A549 treated with GW870086 at 1 μM for 4 hours (cell line): Measurements from ENCODE around the gene ERCC2. TPM values are rescaled to one million over a fixed set of nuclear protein-coding genes. Genes with fewer than 3 reads are reported as not detected.

ENCODE experiments used
- total RNA-seq: library from RNA; stranded (reverse); fragments of 200-300 nt; extraction: Qiagen RNA extraction; gene quantifications from 5 replicates; pipeline ENCODE4 v1.2.3, GENCODE V29; 2022; ENCODE audit warnings: low read depth

ERCC2 gene
- 10.7 to 13.6 TPM (median 12.8 TPM) in 5 replicates for total RNA-seq

GRCh38 chr19:45370410-45371204, at the start of gene ERCC2:
TSS of gene ERCC2 (minus strand) at chr19:45370573. CDS start at chr19:45370540, 33 bp downstream.

GRCh38 chr19:45406226-45407090, 36.1 kb upstream of the ERCC2 start, which contains the start of gene POLR1G:
TSS of gene POLR1G (plus strand) at chr19:45406644. CDS start at chr19:45406697, 53 bp downstream.

DNA sequence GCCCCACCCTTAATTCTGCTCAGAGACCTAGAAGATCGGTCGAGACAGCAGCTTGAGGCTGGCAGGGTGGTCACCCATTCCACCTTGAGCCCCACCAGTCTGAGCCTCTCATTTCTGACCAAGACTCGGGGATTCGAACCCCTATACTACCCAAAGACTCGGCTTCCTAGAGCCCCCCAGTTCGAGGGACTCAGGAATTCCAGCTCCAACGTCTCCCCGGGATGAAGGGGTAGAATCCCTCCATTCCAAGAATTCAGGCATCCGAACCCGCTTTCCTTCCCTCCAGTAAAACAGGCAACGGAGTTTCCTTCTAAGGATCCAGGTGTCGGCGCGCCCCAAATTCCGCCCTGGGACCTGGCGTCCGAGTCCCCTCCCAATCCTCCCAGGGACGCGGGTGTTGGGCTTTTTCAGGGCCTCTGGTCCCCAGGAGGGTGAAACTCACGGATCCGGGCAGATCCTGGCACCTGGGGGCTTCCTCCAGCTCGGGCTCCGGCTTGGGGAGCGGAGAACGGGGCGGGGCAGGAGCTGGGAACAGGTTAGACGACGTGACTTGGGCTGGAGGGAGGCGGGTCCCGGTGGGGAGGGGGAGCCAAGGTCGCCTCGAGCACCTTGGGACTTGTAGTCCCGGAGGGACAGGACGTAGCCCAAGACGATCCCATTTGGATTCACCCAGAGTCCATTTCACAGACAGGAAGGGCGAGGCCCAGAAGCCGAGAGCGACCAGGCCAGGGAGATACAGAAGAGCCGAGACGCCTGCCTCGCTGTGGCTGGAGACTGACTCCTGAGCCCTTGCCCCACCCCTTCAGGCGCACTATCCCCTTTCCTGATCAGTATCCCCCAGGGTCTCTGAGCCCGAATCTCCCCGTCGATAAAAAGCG, 34.4 kb upstream of the ERCC2 start, which contains the start of gene PPP1R13L:
Gene PPP1R13L, minus strand, starts transcription at position 513 of the 878 bp plus-strand sequence. CDS start 6,751 bp downstream, outside the sequence.

GRCh38 chr19:45340232-45340898, 30.0 kb downstream of the ERCC2 start, which contains the start of gene KLC3:
TSS of gene KLC3 (plus strand) at chr19:45340750. CDS start at chr19:45345542, 4,792 bp downstream.

GRCh38 chr19:45322744-45323281, 47.6 kb downstream of the ERCC2 start, which contains the start of gene CKM:
TSS of gene CKM (minus strand) at chr19:45322875. CDS start at chr19:45319713, 3,162 bp downstream.

Other genes starting within 250 kb of the ERCC2 start
- 0.17 to 0.34 TPM (median 0.28 TPM) in 5 replicates for gene NKPD1, start 209.6 kb downstream of the ERCC2 start, total RNA-seq
- gene TRAPPC6A, start 192.3 kb downstream of the ERCC2 start, total RNA-seq, result 39.1 to 47.2 TPM (median 42.7 TPM) in 5 replicates
- 14.5 to 19.8 TPM (median 17.6 TPM) in 5 replicates for gene BLOC1S3, start 191.8 kb downstream of the ERCC2 start, total RNA-seq
- gene EXOC3L2, start 125.2 kb downstream of the ERCC2 start, total RNA-seq, result 1.2 to 2.3 TPM (median 1.7 TPM) in 5 replicates
- 6.5 to 9.8 TPM (median 7.1 TPM) in 5 replicates for gene MARK4, start 119.3 kb downstream of the ERCC2 start, total RNA-seq
- gene CKM, start 47.7 kb downstream of the ERCC2 start, total RNA-seq, result 0.10 TPM in 1 of 5 replicates, not detected in the others
- 0.41 to 0.78 TPM (median 0.65 TPM) in 5 replicates for gene KLC3, start 29.8 kb downstream of the ERCC2 start, total RNA-seq
- 36.0 to 42.8 TPM (median 38.5 TPM) in 5 replicates for gene PPP1R13L, start 34.5 kb upstream of the ERCC2 start, total RNA-seq
- gene POLR1G, start 36.1 kb upstream of the ERCC2 start, total RNA-seq, result 43.2 to 53.5 TPM (median 49.7 TPM) in 5 replicates
- 146 to 178 TPM (median 168 TPM) in 5 replicates for gene ERCC1, start 53.3 kb upstream of the ERCC2 start, total RNA-seq
- gene FOSB, start 97.4 kb upstream of the ERCC2 start, total RNA-seq, result 8.6 to 16.5 TPM (median 13.5 TPM) in 5 replicates
- gene RTN2, start 126.5 kb upstream of the ERCC2 start, total RNA-seq, result 10.7 to 18.4 TPM (median 12.8 TPM) in 5 replicates
- 6.9 to 9.6 TPM (median 8.7 TPM) in 5 replicates for gene PPM1N, start 127.9 kb upstream of the ERCC2 start, total RNA-seq
- 200 to 267 TPM (median 250 TPM) in 5 replicates for gene VASP, start 136.9 kb upstream of the ERCC2 start, total RNA-seq
- gene OPA3, start 214.2 kb upstream of the ERCC2 start, total RNA-seq, result 12.7 to 20.1 TPM (median 18.1 TPM) in 5 replicates
- gene GPR4, start 231.6 kb upstream of the ERCC2 start, total RNA-seq, result 0.14 to 0.34 TPM (median 0.27 TPM) in 5 replicates